Fibroblast of the conjunctiva (primary cell): ENCODE results near the gene RASA3.

Experiments
- DNase-seq: peaks from one replicate; pipeline ENCODE4 v3.0.0-alpha.2; 2010; ENCODE audit warnings: low read depth

The RASA3 gene

GRCh38 chr13:113950451-113951245 lies 181.8 kb downstream of the RASA3 start:
- DNase-seq, result no peak

- no peak for DNase-seq
Observed at GRCh38 chr13:113949546-113949945, 182.9 kb downstream of the RASA3 start.

- no peak for DNase-seq
Observed at GRCh38 chr13:113948034-113948742, 184.2 kb downstream of the RASA3 start.

GRCh38 chr13:113947311-113948033 lies 185.0 kb downstream of the RASA3 start:
- peak; percentile 53 for DNase-seq

- DNase-seq, result no peak
Observed at GRCh38 chr13:113946409-113947181, 185.8 kb downstream of the RASA3 start.

- no peak for DNase-seq
Observed at GRCh38 chr13:113945857-113946408, 186.5 kb downstream of the RASA3 start.

GRCh38 chr13:113943821-113944565 lies 188.4 kb downstream of the RASA3 start:
- no peak for DNase-seq

- DNase-seq, result no peak
Observed at GRCh38 chr13:113942591-113943103, 189.8 kb downstream of the RASA3 start.

GRCh38 chr13:113941571-113942191 lies 190.7 kb downstream of the RASA3 start:
- DNase-seq, result no peak

- no peak for DNase-seq
Observed at GRCh38 chr13:113939944-113940297, 192.5 kb downstream of the RASA3 start.

- no peak for DNase-seq
Observed at GRCh38 chr13:113939129-113939943, 193.1 kb downstream of the RASA3 start.

- DNase-seq, result no peak
Observed at GRCh38 chr13:113938716-113939115, 193.7 kb downstream of the RASA3 start.

GRCh38 chr13:113938246-113938645 lies 194.2 kb downstream of the RASA3 start:
- no peak for DNase-seq

- DNase-seq, result no peak
Observed at GRCh38 chr13:113937527-113938180, 194.8 kb downstream of the RASA3 start.

GRCh38 chr13:113937073-113937472 lies 195.3 kb downstream of the RASA3 start:
- DNase-seq, result no peak

GRCh38 chr13:113936166-113936965 lies 196.1 kb downstream of the RASA3 start:
- no peak for DNase-seq

GRCh38 chr13:113935001-113935844 lies 197.2 kb downstream of the RASA3 start:
- no peak for DNase-seq
